Stimulated activated CD4-positive, alpha-beta T cell treated with anti-CD3 and anti-CD28 coated beads, Interleukin-15, amount 100 ng/mL, for 1 hour (primary cell): ENCODE data around the gene ADAMTS14.
"Not testable (repeated sequence)": the region's sequence is repeated elsewhere in the genome, so short reads cannot be mapped to it uniquely, and the experiment has no call there.

Experiments used
- DNase-seq, 2 donors: peaks; one replicate each; pipeline ENCODE4 v3.0.0-alpha.2; 2020; ENCODE audit warnings: low read depth in 1 of 2, low spot score in 1 of 2

Gene ADAMTS14

DNA sequence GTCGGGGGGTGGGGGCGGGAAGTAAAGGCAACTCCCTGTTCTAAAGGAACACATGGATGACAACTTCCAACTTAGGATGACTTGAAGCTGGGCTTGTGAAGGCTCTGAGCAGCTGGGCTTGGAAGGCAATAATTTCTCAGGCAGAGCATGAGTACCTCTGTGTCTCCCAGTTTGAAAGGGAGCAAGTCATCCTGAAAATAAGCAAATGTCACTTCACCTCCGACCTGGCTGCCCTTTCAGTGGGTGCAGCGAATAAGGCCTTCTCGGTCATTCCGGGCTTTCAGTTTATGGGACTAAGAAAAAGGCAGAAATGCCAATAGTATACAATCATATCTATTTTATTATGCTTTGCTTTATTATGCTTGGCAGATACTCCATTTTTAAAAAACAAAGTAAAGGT, 15.3 kb upstream of the ADAMTS14 start:
- no peak for DNase-seq

- no peak for DNase-seq
Measured at GRCh38 chr10:70658582-70659136, 13.6 kb upstream of the ADAMTS14 start.

DNA sequence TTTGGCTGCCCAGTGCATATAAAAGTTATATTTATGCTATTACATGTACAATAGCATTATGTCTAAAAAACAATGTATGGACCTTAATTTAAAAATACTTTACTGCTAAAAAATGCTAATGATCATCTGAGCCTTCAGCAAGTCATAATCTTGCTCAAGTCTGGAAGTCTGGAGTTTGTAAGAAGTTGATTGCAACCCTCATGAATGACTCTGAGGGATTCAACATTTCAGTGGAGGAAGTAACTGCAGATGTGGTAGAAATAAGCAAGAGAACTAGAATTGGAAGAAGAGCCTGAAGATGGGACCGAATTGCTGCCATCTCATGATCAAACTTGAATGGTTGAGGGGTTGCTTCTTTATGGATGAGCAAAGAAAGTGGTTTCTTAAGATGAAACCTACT, 13.0 kb upstream of the ADAMTS14 start:
- no peak for DNase-seq

GRCh38 chr10:70660722-70661121, 11.6 kb upstream of the ADAMTS14 start:
- no peak for DNase-seq

GRCh38 chr10:70661623-70662361, 10.5 kb upstream of the ADAMTS14 start:
- no peak for DNase-seq

GRCh38 chr10:70662362-70663220, 9.7 kb upstream of the ADAMTS14 start:
- DNase-seq: no peak

GRCh38 chr10:70663458-70664409, 8.6 kb upstream of the ADAMTS14 start:
- DNase-seq: not testable (repeated sequence)

DNA sequence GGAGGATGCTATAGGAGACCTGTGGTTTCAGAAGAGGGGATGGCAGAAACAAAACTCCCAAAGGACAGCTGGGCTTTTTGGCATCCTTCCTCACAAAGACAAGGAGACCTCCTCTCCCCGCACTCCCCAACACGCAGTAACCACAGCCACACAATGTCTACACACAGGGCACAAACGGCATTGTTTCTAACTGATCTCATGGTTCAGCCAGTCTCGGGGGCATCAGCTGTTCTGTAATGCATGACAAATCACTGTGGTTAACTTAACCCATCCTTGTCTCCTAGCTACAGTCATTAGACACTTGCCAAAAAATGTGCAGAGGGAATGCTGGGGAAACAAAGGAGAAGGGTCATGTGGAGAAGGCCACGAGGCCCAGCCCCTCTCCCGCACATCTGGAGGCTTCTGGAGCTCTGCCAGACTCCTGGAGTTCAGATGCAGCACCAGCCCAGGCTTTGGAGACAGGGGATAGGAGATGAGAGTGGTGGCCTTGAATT, 7.6 kb upstream of the ADAMTS14 start:
- DNase-seq: no peak

DNA sequence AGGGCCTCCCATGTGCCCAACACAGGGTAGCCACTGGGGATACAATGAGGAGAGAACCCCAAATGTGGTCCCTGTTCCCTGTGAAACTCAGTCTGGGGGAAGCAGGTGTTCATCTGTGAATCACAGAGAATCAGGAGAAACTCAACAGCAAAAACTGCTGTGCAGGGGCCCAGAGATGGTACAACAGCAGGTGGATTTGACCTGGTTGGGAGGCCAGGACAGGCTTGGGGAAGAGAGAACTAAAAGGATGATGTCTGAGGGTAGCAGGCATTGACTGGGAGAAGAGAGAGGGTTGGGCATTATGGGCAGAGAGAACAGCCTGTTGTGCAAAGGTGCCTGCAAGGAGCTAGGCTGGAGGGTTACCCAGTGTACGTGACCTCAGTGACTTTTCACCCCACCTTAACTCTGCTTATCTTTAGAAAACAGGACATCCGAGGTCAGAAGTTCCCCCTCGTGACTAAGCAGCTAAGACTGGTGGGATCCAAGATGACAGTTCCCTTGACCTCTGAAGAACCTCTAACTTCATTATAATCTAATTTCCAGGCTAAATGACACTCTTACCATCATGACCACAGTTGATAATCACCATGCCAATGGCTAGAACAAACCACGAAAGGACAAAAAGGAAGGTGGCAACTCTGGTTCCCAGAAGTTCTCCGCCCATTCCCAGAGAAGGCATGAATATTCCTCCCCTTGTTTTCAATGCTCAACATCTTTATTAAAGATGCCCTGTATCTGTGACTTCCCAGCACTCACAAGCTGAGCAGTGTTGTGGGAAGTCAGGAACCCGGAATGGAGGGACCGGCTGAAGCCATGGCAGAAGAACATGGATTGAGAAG, 5.1 kb upstream of the ADAMTS14 start:
- no peak for DNase-seq

- DNase-seq: not testable (repeated sequence)
Measured at GRCh38 chr10:70667818-70668217, 4.5 kb upstream of the ADAMTS14 start.

DNA sequence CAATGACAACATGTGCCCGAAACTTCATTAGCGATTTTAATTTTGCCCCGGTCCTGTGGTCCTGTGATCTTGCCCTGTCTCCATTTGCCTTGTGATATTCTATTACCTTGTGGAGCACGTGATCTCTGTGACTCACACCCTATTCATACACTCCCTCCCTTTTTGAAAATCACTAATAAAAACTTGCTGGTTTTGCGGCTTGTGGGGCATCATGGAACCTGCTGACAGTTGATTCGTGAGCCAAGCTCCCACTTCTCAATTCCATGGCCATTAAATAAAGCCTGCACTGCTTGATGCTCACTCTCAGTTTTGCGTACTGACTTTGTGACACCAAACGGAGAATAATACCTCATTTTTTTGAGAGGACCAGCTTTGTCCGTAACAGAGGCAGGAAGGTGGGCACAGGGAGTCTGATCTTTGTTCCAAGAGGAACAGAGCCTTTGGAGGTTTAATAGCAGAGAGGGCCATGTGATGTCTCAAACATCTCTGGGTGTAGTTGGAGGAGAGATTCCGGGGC, 3.8 kb upstream of the ADAMTS14 start:
- no peak for DNase-seq

DNA sequence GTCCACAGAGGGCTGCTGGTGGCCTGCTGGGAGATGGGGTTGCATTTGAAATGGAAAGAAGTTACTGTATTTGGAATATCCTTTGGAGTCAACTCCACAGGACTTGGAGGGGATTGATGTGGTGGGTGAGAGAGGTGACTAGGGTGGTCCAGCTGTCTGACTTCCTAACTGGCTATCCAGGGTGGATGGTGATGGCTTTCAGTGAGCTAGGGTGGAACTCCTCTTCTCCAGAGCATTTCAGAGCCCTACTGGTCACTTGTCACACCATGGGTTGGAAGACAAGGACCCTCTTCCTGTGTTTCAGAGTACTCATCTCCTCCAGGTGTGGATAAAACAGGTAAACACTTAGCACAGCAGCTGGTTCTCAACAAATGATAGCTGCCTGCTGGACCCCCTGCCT, 3.3 kb upstream of the ADAMTS14 start:
- no peak for DNase-seq

GRCh38 chr10:70669732-70670317, 2.5 kb upstream of the ADAMTS14 start:
- no peak for DNase-seq

DNA sequence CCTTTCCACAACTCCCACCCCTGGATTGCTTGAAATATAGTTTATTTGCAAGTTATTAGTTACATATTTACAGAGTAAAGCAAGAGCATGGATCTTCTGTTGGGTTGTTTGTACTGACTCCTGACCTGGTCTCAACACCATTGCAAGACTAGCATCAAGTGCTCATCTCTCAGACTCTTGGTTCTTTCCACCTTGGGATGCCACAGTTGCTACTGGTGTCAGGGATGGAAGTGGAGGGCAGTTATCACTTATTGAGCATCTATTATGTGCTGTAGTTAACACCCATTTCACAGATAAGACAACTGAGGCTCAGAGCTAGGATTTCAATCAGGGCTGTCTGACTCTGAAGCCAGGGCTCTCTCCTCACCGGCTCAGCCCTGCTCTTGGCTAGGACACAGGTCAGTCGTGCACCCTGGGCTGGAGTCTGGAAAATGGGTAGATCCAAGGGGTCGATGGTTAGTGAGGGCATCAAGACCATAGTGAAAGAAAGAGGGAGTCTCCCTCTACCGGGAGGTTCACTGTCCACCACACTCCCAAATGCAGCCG, 614 bp upstream of the ADAMTS14 start:
- DNase-seq: no peak

GRCh38 chr10:70673043-70673928, 980 bp downstream of the ADAMTS14 start:
- no peak for DNase-seq

- DNase-seq: no peak
Measured at GRCh38 chr10:70673929-70674559, 1.7 kb downstream of the ADAMTS14 start.
